Urinary bladder (tissue), 4 donors: ENCODE measurements around the gene GRIA1. TPM values are rescaled to one million over a fixed set of nuclear protein-coding genes. Genes with fewer than 3 reads are reported as not detected.

Experiments used
- DNase-seq: peaks from one replicate; pipeline ENCODE4 v3.0.0-alpha.2; 2015; ENCODE audit errors: extremely low spot score
- H3K27ac ChIP-seq: one replicate; pipeline ENCODE4 v1.5.1; 2013; ENCODE audit warnings: low read depth, mild to moderate bottlenecking, moderate library complexity
- H3K36me3 ChIP-seq: one replicate; pipeline ENCODE4 v1.6.1; 2013; ENCODE audit warnings: mild to moderate bottlenecking, moderate library complexity; ENCODE audit not compliant: insufficient read depth
- H3K4me1 ChIP-seq: one replicate; pipeline ENCODE4 v1.6.1; 2013; ENCODE audit warnings: mild to moderate bottlenecking, moderate library complexity; ENCODE audit not compliant: insufficient read depth
- H3K4me3 ChIP-seq: one replicate; pipeline ENCODE4 v1.5.1; 2013; ENCODE audit warnings: low read depth, low read length
- WGBS: extraction: QIAGEN DNeasy Blood & Tissue Kit; methylation state at CpG from one replicate; pipeline ENCODE4 v1.1.7; 2013; 5-methylcytosine and 5-hydroxymethylcytosine counted together
- polyA plus RNA-seq: library from polyadenylated mRNA; stranded (reverse); fragments of 200-250 nt; gene quantifications from one replicate; pipeline ENCODE4 v1.2.3, GENCODE V29; 2013
- total RNA-seq: library from RNA; depleted of rRNA; stranded (reverse); fragments of >200 nt; gene quantifications from one replicate; pipeline ENCODE4 v1.2.3, GENCODE V29; 2014
- donor health status: healthy with polysubstance abuse.
- donor health status: healthy.

The GRIA1 gene
- 3.0 TPM for total RNA-seq
- 0.27 TPM for polyA plus RNA-seq

- no peaks in the 10 kb centered on the region for H3K36me3 ChIP-seq
- no peak for DNase-seq
- no peak within 1 kb of the TSS for H3K27ac ChIP-seq
- no peaks in the 10 kb centered on the region for H3K4me1 ChIP-seq
- no peak within 1 kb of the TSS for H3K4me3 ChIP-seq
- WGBS, result 8% methylated on average over 20 of the region's 20 CpGs
Observed at GRCh38 chr5:153490118-153491037, at the start of gene GRIA1. Gene GRIA1, plus strand, starts transcription at chr5:153490670.

DNA sequence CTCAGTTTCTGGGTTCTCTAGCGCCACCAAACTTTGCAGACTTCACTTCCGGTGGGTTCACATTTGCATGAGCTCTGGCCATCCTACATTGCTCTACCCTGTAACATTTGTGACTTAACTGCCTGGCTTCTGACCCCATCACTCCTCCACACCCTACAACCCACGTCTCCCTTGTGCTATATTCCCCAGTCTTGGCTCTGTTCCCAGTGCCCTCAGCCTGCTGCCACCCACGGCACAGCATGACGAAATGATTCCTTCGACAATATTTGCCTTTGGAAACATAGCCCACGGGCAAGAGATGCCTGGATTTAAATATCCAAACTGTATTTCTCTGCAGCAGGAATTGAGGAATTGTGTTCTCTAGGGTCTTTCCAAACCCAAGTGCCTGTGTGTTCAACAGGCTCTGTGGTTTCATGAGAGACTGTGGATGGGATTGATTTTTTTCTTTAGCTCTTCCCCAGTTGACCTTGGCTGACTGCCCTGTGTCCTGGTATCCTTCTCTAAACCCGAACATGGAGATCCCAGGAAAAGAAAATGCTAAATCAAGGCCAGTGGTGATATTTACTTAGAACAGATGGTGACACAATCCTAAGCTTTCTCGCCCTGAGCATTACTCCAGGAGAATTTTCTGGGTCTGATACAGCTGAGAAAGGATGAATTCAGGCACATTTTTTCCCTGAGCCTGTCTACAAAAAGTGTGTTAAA, 44.4 kb upstream of the GRIA1 start:
- H3K36me3 ChIP-seq, result no peaks in the 10 kb centered on the region
- H3K4me3 ChIP-seq, result no peak overlapping the region
- H3K27ac ChIP-seq, result no peak overlapping the region
- no peaks in the 10 kb centered on the region for H3K4me1 ChIP-seq
- no peak for DNase-seq
- 46% methylated on average over 9 of the region's 9 CpGs for WGBS

- H3K27ac ChIP-seq, result no peak overlapping the region
- WGBS, result 70% methylated on average over 8 of the region's 8 CpGs
- H3K36me3 ChIP-seq, result no peaks in the 10 kb centered on the region
- H3K4me3 ChIP-seq, result no peak overlapping the region
- H3K4me1 ChIP-seq, result no peaks in the 10 kb centered on the region
- DNase-seq, result no peak
Observed at GRCh38 chr5:153447534-153447933, 42.9 kb upstream of the GRIA1 start.

- H3K4me3 ChIP-seq, result no peak overlapping the region
- DNase-seq, result no peak
- H3K4me1 ChIP-seq, result no peaks in the 10 kb centered on the region
- no peaks in the 10 kb centered on the region for H3K36me3 ChIP-seq
- WGBS, result 47% methylated on average over 2 of the region's 2 CpGs
- H3K27ac ChIP-seq, result no peak overlapping the region
Observed at GRCh38 chr5:153456354-153456753, 34.1 kb upstream of the GRIA1 start.

DNA sequence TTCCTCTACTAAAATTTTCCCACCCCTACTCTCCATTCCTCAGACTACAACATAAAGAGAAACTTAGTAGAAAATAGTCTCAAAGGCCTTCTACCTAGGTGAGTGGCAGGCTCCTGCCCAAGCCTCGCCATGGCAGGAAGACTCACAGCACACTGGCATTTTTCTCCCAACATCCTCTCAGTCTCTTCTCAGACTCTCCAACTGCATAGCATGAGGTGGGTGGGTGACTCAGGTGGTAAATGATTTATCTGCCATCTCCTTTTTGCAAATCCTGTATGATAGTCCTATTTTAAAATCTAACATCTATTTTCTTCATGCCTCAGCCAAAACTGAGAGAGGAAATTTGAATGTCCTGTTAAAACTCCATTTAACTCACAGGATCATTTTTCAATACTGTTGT, 33.5 kb upstream of the GRIA1 start:
- no peak overlapping the region for H3K27ac ChIP-seq
- H3K4me3 ChIP-seq, result no peak overlapping the region
- no peaks in the 10 kb centered on the region for H3K36me3 ChIP-seq
- 98% methylated on average over 1 of the region's 1 CpG for WGBS
- H3K4me1 ChIP-seq, result no peaks in the 10 kb centered on the region
- DNase-seq, result no peak

GRCh38 chr5:153458268-153458667, 32.2 kb upstream of the GRIA1 start:
- Histone ChIP-seq H3K27ac (no peak overlapping the region), H3K4me1 (no peaks in the 10 kb centered on the region), H3K36me3 (no peaks in the 10 kb centered on the region), H3K4me3 (no peak overlapping the region)
- no peak for DNase-seq

- no peak for DNase-seq
- no peaks in the 10 kb centered on the region for H3K4me1 ChIP-seq
- no peak overlapping the region for H3K27ac ChIP-seq
- H3K36me3 ChIP-seq, result no peaks in the 10 kb centered on the region
- H3K4me3 ChIP-seq, result no peak overlapping the region
Observed at GRCh38 chr5:153459051-153459743, 31.3 kb upstream of the GRIA1 start.

GRCh38 chr5:153460421-153460820, 30.0 kb upstream of the GRIA1 start:
- WGBS, result 92% methylated on average over 3 of the region's 3 CpGs

DNA sequence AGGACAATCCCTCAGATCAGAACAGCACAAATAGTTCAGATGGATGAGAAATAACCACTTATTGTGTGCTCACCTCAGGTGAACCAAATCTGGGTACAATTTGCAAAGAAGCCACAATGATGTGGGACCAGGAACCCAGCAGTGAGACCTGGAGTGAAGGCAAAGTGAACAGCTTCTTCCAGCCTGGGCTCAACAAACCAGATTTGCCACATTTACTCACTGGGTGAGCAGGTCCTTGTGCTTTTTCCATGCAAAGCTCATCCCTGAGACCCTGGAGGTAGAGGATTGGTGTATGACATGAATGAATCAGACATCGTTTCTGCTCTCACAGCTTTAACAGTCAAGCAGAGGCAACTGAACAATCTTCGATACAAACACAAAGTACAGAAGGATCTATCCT, 29.1 kb upstream of the GRIA1 start:
- Histone ChIP-seq H3K36me3 (no peaks in the 10 kb centered on the region), H3K4me3 (no peak overlapping the region), H3K4me1 (no peaks in the 10 kb centered on the region), H3K27ac (no peak overlapping the region)
- DNase-seq, result no peak
- WGBS, result 90% methylated on average over 2 of the region's 2 CpGs

More at GRCh38 chr5:153460421-153460820, 30.0 kb upstream of the GRIA1 start:
- no peaks in the 10 kb centered on the region for H3K4me1 ChIP-seq
- no peaks in the 10 kb centered on the region for H3K36me3 ChIP-seq
- no peak overlapping the region for H3K4me3 ChIP-seq
- DNase-seq, result no peak
- H3K27ac ChIP-seq, result no peak overlapping the region

- WGBS, result 34% methylated on average over 2 of the region's 2 CpGs
- no peaks in the 10 kb centered on the region for H3K4me1 ChIP-seq
- H3K4me3 ChIP-seq, result no peak overlapping the region
- DNase-seq, result no peak
- no peak overlapping the region for H3K27ac ChIP-seq
- no peaks in the 10 kb centered on the region for H3K36me3 ChIP-seq
Observed at GRCh38 chr5:153463806-153464205, 26.7 kb upstream of the GRIA1 start.

- Histone ChIP-seq H3K27ac (no peak overlapping the region), H3K4me3 (no peak overlapping the region), H3K4me1 (no peaks in the 10 kb centered on the region)
Observed at GRCh38 chr5:153467546-153467945, 22.9 kb upstream of the GRIA1 start.

GRCh38 chr5:153469423-153469822, 21.0 kb upstream of the GRIA1 start:
- H3K27ac ChIP-seq, result no peak overlapping the region
- H3K36me3 ChIP-seq, result no peaks in the 10 kb centered on the region
- no peak for DNase-seq
- no peaks in the 10 kb centered on the region for H3K4me1 ChIP-seq
- 84% methylated on average over 3 of the region's 3 CpGs for WGBS
- no peak overlapping the region for H3K4me3 ChIP-seq

More at GRCh38 chr5:153467546-153467945, 22.9 kb upstream of the GRIA1 start:
- H3K36me3 ChIP-seq, result no peaks in the 10 kb centered on the region
- no peak for DNase-seq

- H3K27ac ChIP-seq, result no peak overlapping the region
- WGBS, result 40% methylated on average over 4 of the region's 4 CpGs
- DNase-seq, result no peak
- H3K4me1 ChIP-seq, result no peaks in the 10 kb centered on the region
- no peak overlapping the region for H3K4me3 ChIP-seq
- no peaks in the 10 kb centered on the region for H3K36me3 ChIP-seq
Observed at GRCh38 chr5:153470736-153471135, 19.7 kb upstream of the GRIA1 start.

DNA sequence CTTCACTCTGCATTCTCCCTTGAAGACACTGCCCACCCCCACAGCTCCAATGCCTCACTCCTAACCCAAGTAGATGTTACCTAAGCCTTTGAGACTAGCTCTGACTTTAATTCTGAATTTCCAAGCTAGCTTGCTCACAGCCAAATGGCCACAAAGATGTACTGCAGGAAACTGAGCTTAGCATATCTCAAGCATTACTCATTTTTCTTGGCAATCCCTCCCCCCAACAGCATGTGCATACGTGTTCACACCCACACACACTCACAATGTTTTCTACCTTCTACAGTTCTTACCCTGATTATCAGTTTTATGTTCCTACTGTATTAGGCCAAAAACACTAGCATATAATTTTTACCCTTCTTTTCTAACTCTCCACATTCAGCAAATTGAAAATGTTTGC, 13.7 kb upstream of the GRIA1 start:
- H3K27ac ChIP-seq, result no peak overlapping the region
- H3K4me3 ChIP-seq, result no peak overlapping the region
- WGBS, result 36% methylated on average over 1 of the region's 1 CpG
- H3K36me3 ChIP-seq, result no peaks in the 10 kb centered on the region
- DNase-seq, result no peak
- no peaks in the 10 kb centered on the region for H3K4me1 ChIP-seq
